K562 (cell line): ENCODE results near the gene PNPLA2. TPM values are rescaled to one million over a fixed set of nuclear protein-coding genes. Genes with fewer than 3 reads are reported as not detected.

Source experiments
- BRF1 ChIP-seq: IDR thresholded peaks from 3 replicates; pipeline ENCODE4 v1.6.1; 2011; ENCODE audit warnings: borderline replicate concordance, mild to moderate bottlenecking; ENCODE audit not compliant: insufficient read length; ENCODE audit errors: extremely low read depth
- FUS ChIP-seq: fragments of 200-400 bp; formaldehyde crosslinking; optimal IDR thresholded peaks from 2 replicates; pipeline ENCODE3; 2017; ENCODE audit warnings: low read depth, low read length
- NKRF ChIP-seq: fragments of 450-650 bp; IDR thresholded peaks from 2 replicates; pipeline ENCODE4 v1.6.1; 2016; ENCODE audit warnings: borderline replicate concordance
- PHF21A ChIP-seq: fragments of 450-650 bp; IDR thresholded peaks from 2 replicates; pipeline ENCODE4 v1.6.1; 2017; ENCODE audit warnings: low read depth, borderline replicate concordance
- SMC3 ChIP-seq: conservative IDR thresholded peaks from 2 replicates; pipeline ENCODE4 v1.6.1; 2011; ENCODE audit warnings: low read depth, low read length, improper control_type of control experiment; ENCODE audit not compliant: insufficient read depth
- ZNF133 ChIP-seq: fragments of 250-450 bp; sonication (Bioruptor Pico); IDR thresholded peaks from 2 replicates; pipeline ENCODE4 v1.4.0; 2020; ENCODE audit warnings: mild to moderate bottlenecking
- ZNF134 ChIP-seq: fragments of 250-450 bp; sonication (Bioruptor Pico); conservative IDR thresholded peaks from 2 replicates; pipeline ENCODE4 v1.4.0; 2020
- ZNF3 ChIP-seq: fragments of 250-450 bp; sonication (Bioruptor Pico); IDR thresholded peaks from 2 replicates; pipeline ENCODE4 v1.5.0; 2021; ENCODE audit warnings: mild to moderate bottlenecking, moderate library complexity
- ZNF445 ChIP-seq: fragments of 250-450 bp; sonication (Bioruptor Pico); IDR thresholded peaks from 2 replicates; pipeline ENCODE4 v1.4.0; 2020; ENCODE audit warnings: low read depth, mild to moderate bottlenecking, moderate library complexity
- ZZZ3 ChIP-seq: fragments of 450-650 bp; IDR thresholded peaks from 2 replicates; pipeline ENCODE4 v1.6.1; 2016; ENCODE audit warnings: antibody characterized with exemption, mild to moderate bottlenecking, moderate library complexity
- polyA plus RNA-seq, 8 experiments: library from polyadenylated mRNA; depleted of rRNA in 4 of 8; stranded (reverse) in 5 of 8; unstranded in 3 of 8; fragments of >200 nt; fragmentation: Nextera tagmentation in 2 of 8; fragmentation: Illumina TruSeq in 1 of 8; extraction: Ambion mirVana in 2 of 8; extraction: Trizol in 1 of 8; gene quantifications; 2 replicates each; pipeline versions ENCODE4 v1.2.1 to v1.2.3, GENCODE V29; 2011 to 2014; ENCODE audit warnings: inconsistent platforms in 1 of 8, missing spikeins in 1 of 8
- total RNA-seq, 7 experiments: library from RNA; depleted of rRNA in 6 of 7; stranded (reverse); fragments of >200 nt in 6 of 7; fragmentation: Illumina TruSeq in 2 of 7; extraction: Trizol in 2 of 7; gene quantifications; 2 replicates each; pipeline versions ENCODE4 v1.2.1 to v1.2.3, GENCODE V29; 2011 to 2021; ENCODE audit warnings: low replicate concordance in 1 of 7
- TF ChIP-seq, protein P1 (sequence below): sonication (generic); formaldehyde crosslinking; IDR thresholded peaks from 2 replicates; pipeline ENCODE4 v1.8.1; 2023; ENCODE audit warnings: mild to moderate bottlenecking, missing genetic modification reagents
- TF ChIP-seq, protein P2 (sequence below), 3 experiments: fragments of 200-800 bp in 1 of 3; fragments of 250-450 bp in 1 of 3; fragments of 450-650 bp in 1 of 3; sonication (Bioruptor Pico) in 1 of 3; sonication (Bioruptor generic) in 1 of 3; formaldehyde crosslinking in 1 of 3; IDR thresholded peaks; 2 replicates each; pipeline versions ENCODE4 v1.6.1 to v1.8.0; 2016 to 2022; ENCODE audit warnings: mild to moderate bottlenecking in 2 of 3, missing genetic modification characterization in 2 of 3, missing compliant biosample characterization in 1 of 3, moderate library complexity in 1 of 3
- TF ChIP-seq, protein P3 (sequence below): fragments of 250-450 bp; sonication (Bioruptor Pico); IDR thresholded peaks from 2 replicates; pipeline ENCODE4 v1.9.0; 2021; ENCODE audit warnings: mild to moderate bottlenecking, inconsistent platforms

PNPLA2 gene
- total and polyA plus RNA-seq, 9 of the 15 experiments (the other 6 are each of a cell fraction or from before 2014, with no cell fraction given): 0.39 to 87.1 (median 8.4) TPM

GRCh38 chr11:809287-810039, 9.3 kb upstream of the PNPLA2 start, which contains the start of gene RPLP2 (continued):
- TF ChIP-seq NKRF (peak; percentile 96), ZZZ3 (no peak; the same call in 1 of the 2 replicates), FUS (peak; percentile 81), BRF1 (no peak), ZNF3 (CRISPR knock-in tag) (no peak), ZNF134 (CRISPR knock-in tag) (no peak), SMC3 (0 out of 2 replicates have a peak, but pooled peaks have one; percentile 6), PHF21A (no peak), ZNF133 (no peak), ZNF445 (CRISPR knock-in tag) (no peak)
- TF ChIP-seq, protein P1, sequence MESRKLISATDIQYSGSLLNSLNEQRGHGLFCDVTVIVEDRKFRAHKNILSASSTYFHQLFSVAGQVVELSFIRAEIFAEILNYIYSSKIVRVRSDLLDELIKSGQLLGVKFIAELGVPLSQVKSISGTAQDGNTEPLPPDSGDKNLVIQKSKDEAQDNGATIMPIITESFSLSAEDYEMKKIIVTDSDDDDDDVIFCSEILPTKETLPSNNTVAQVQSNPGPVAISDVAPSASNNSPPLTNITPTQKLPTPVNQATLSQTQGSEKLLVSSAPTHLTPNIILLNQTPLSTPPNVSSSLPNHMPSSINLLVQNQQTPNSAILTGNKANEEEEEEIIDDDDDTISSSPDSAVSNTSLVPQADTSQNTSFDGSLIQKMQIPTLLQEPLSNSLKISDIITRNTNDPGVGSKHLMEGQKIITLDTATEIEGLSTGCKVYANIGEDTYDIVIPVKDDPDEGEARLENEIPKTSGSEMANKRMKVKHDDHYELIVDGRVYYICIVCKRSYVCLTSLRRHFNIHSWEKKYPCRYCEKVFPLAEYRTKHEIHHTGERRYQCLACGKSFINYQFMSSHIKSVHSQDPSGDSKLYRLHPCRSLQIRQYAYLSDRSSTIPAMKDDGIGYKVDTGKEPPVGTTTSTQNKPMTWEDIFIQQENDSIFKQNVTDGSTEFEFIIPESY (CRISPR knock-in tag): peak; percentile 83
- TF ChIP-seq, protein P2, sequence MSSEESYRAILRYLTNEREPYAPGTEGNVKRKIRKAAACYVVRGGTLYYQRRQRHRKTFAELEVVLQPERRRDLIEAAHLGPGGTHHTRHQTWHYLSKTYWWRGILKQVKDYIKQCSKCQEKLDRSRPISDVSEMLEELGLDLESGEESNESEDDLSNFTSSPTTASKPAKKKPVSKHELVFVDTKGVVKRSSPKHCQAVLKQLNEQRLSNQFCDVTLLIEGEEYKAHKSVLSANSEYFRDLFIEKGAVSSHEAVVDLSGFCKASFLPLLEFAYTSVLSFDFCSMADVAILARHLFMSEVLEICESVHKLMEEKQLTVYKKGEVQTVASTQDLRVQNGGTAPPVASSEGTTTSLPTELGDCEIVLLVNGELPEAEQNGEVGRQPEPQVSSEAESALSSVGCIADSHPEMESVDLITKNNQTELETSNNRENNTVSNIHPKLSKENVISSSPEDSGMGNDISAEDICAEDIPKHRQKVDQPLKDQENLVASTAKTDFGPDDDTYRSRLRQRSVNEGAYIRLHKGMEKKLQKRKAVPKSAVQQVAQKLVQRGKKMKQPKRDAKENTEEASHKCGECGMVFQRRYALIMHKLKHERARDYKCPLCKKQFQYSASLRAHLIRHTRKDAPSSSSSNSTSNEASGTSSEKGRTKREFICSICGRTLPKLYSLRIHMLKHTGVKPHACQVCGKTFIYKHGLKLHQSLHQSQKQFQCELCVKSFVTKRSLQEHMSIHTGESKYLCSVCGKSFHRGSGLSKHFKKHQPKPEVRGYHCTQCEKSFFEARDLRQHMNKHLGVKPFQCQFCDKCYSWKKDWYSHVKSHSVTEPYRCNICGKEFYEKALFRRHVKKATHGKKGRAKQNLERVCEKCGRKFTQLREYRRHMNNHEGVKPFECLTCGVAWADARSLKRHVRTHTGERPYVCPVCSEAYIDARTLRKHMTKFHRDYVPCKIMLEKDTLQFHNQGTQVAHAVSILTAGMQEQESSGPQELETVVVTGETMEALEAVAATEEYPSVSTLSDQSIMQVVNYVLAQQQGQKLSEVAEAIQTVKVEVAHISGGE (CRISPR knock-in tag; IDR thresholded peaks at IDR 0.05): peak in 2 of 3 experiments; percentile 71 to 95; a peak in 4 of 6 replicates
- TF ChIP-seq, protein P3, sequence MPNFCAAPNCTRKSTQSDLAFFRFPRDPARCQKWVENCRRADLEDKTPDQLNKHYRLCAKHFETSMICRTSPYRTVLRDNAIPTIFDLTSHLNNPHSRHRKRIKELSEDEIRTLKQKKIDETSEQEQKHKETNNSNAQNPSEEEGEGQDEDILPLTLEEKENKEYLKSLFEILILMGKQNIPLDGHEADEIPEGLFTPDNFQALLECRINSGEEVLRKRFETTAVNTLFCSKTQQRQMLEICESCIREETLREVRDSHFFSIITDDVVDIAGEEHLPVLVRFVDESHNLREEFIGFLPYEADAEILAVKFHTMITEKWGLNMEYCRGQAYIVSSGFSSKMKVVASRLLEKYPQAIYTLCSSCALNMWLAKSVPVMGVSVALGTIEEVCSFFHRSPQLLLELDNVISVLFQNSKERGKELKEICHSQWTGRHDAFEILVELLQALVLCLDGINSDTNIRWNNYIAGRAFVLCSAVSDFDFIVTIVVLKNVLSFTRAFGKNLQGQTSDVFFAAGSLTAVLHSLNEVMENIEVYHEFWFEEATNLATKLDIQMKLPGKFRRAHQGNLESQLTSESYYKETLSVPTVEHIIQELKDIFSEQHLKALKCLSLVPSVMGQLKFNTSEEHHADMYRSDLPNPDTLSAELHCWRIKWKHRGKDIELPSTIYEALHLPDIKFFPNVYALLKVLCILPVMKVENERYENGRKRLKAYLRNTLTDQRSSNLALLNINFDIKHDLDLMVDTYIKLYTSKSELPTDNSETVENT: no peak
